Endodermal cell (in vitro differentiated cells): ENCODE measurements around the gene TUBB. TPM values are rescaled to one million over a fixed set of nuclear protein-coding genes. Genes with fewer than 3 reads are reported as not detected.
"Not testable (repeated sequence)": the region's sequence is repeated elsewhere in the genome, so short reads cannot be mapped to it uniquely, and the experiment has no call there.

ENCODE experiments used
- DNase-seq: peaks from one replicate; pipeline ENCODE4 v3.0.0-alpha.2; 2017
- H3K27ac ChIP-seq: 2 replicates; pipeline ENCODE4 v1.5.1; 2013; ENCODE audit warnings: mild to moderate bottlenecking, low read depth, low read length, moderate library complexity
- H3K27me3 ChIP-seq: 2 replicates; pipeline ENCODE4 v1.6.1; 2013; ENCODE audit warnings: mild to moderate bottlenecking, low read length, moderate library complexity; ENCODE audit not compliant: insufficient read depth, control insufficient read depth, poor library complexity, severe bottlenecking
- H3K36me3 ChIP-seq: 2 replicates; pipeline ENCODE4 v1.7.0; 2013; ENCODE audit warnings: mild to moderate bottlenecking, low read length, moderate library complexity; ENCODE audit not compliant: control insufficient read depth, insufficient read depth
- H3K4me1 ChIP-seq: one replicate; pipeline ENCODE4 v1.7.0; 2013; ENCODE audit warnings: low read length; ENCODE audit not compliant: control insufficient read depth, insufficient read depth
- H3K4me3 ChIP-seq: 2 replicates; pipeline ENCODE4 v1.5.1; 2013; ENCODE audit warnings: mild to moderate bottlenecking, low read length, moderate library complexity
- H3K9ac ChIP-seq: 2 replicates; pipeline ENCODE4 v1.6.1; 2013; ENCODE audit warnings: mild to moderate bottlenecking, low read length, moderate library complexity; ENCODE audit not compliant: poor library complexity, severe bottlenecking; ENCODE audit errors: extremely low read depth
- H3K9me3 ChIP-seq: 2 replicates; pipeline ENCODE4 v1.6.1; 2013; ENCODE audit warnings: mild to moderate bottlenecking, low read length, moderate library complexity; ENCODE audit not compliant: control insufficient read depth
- H3K27ac Mint-ChIP-seq: 2 replicates; pipeline ENCODE4 v1.8.0; 2020; ENCODE audit warnings: mixed read lengths
- H3K27me3 Mint-ChIP-seq: 2 replicates; pipeline ENCODE4 v1.8.0; 2021; ENCODE audit warnings: mild to moderate bottlenecking, mixed read lengths; ENCODE audit not compliant: insufficient read depth
- H3K36me3 Mint-ChIP-seq: 2 replicates; pipeline ENCODE4 v1.8.0; 2020; ENCODE audit warnings: low read depth, mixed read lengths
- H3K4me1 Mint-ChIP-seq: 2 replicates; pipeline ENCODE4 v1.8.0; 2020; ENCODE audit warnings: mixed read lengths
- H3K4me3 Mint-ChIP-seq: 2 replicates; pipeline ENCODE4 v1.8.0; 2020; ENCODE audit warnings: mild to moderate bottlenecking, moderate library complexity, mixed read lengths
- H3K9me3 Mint-ChIP-seq: 2 replicates; pipeline ENCODE4 v1.8.0; 2020; ENCODE audit warnings: mild to moderate bottlenecking, mixed read lengths
- CTCF ChIP-seq: fragments of 200-600 bp; sonication (generic); conservative IDR thresholded peaks from 2 replicates; pipeline ENCODE4 v1.5.0; 2021; ENCODE audit warnings: antibody characterized with exemption, mild to moderate bottlenecking
- WGBS, 2 experiments: methylation state at CpG; one replicate each; pipeline versions ENCODE4 v1.1.5 to v1.1.7; 2013; ENCODE audit warnings: missing lambda C conversion rate in 2 of 2, mixed read lengths in 1 of 2; ENCODE audit not compliant: insufficient coverage in 1 of 2, insufficient read length in 1 of 2; 5-methylcytosine and 5-hydroxymethylcytosine counted together
- total RNA-seq, 2 donors: library from RNA; stranded (reverse); fragmentation: NEBNext Ultra II Directional in 1 of 2; extraction: Animal tissue kit (Norgen Biotek cat#: 25700) in 1 of 2; gene quantifications; 2 replicates in 1 of 2; 3 replicates in 1 of 2; pipeline ENCODE4 v1.2.1, GENCODE V29; 2021

Gene TUBB
- total RNA-seq, 2 donors from 2014 or later: 1,504 to 1,815 TPM

- peaks cover 50% of the 10 kb centered on the region for H3K36me3 ChIP-seq
- DNase-seq: peak; percentile 93
- Mint-ChIP-seq H3K27me3 (no peaks in the 10 kb centered on the region), H3K4me1 (peaks cover 30% of the 10 kb centered on the region), H3K36me3 (peaks cover 58% of the 10 kb centered on the region), H3K27ac (peak overlapping the region; percentile 94), H3K9me3 (no peaks in the 10 kb centered on the region), H3K4me3 (peak overlapping the region; percentile 99)
- peak; percentile 99 for TF ChIP-seq CTCF
- H3K4me3 ChIP-seq: peak overlapping the region; percentile 99
- peak overlapping the region; percentile 1 for H3K27ac ChIP-seq
- H3K9ac ChIP-seq: peak overlapping the region; percentile 100
- H3K4me1 ChIP-seq: no peaks in the 10 kb centered on the region
- 20% methylated on average over 22 to 27 of the region's 27 CpGs for WGBS, 2 experiments
- no peaks in the 10 kb centered on the region for H3K27me3 ChIP-seq
- H3K9me3 ChIP-seq: no peaks in the 10 kb centered on the region
Observed at GRCh38 chr6:30722280-30723112, 2.3 kb downstream of the TUBB start.

GRCh38 chr6:30723159-30723842 is 3.1 kb downstream of the TUBB start:
- not testable (repeated sequence) for H3K27me3 Mint-ChIP-seq, H3K4me1 ChIP-seq, H3K27ac ChIP-seq, H3K9me3 Mint-ChIP-seq, DNase-seq, H3K9me3 ChIP-seq, H3K27me3 ChIP-seq
- H3K9ac ChIP-seq: peak overlapping the region; percentile 100
- peak overlapping the region; percentile 83 for H3K27ac Mint-ChIP-seq
- WGBS, 2 experiments: 93 to 97% methylated on average over 12 to 16 of the region's 16 CpGs
- H3K36me3 Mint-ChIP-seq: peaks cover 66% of the 10 kb centered on the region
- peak overlapping the region; percentile 99 for H3K4me3 Mint-ChIP-seq
- H3K4me1 Mint-ChIP-seq: peaks cover 33% of the 10 kb centered on the region
- peaks cover 50% of the 10 kb centered on the region for H3K36me3 ChIP-seq
- peak overlapping the region; percentile 99 for H3K4me3 ChIP-seq

- Mint-ChIP-seq H3K4me3 (peak overlapping the region; percentile 99), H3K4me1 (peaks cover 33% of the 10 kb centered on the region), H3K27ac (peak overlapping the region; percentile 83), H3K36me3 (peaks cover 71% of the 10 kb centered on the region)
- not testable (repeated sequence) for H3K9me3 ChIP-seq, H3K27ac ChIP-seq, H3K27me3 ChIP-seq, H3K4me1 ChIP-seq, H3K27me3 Mint-ChIP-seq, DNase-seq, H3K9ac ChIP-seq, H3K9me3 Mint-ChIP-seq
- Histone ChIP-seq H3K36me3 (peaks cover 50% of the 10 kb centered on the region), H3K4me3 (peak overlapping the region; percentile 99)
- peak; percentile 47 for TF ChIP-seq CTCF
- WGBS, 2 experiments: 84 to 93% methylated on average over 10 to 29 of the region's 29 CpGs
Observed at GRCh38 chr6:30723843-30724741, 3.9 kb downstream of the TUBB start.
